Sigmoid colon (tissue), 7 donors: Measurements from ENCODE around the gene MAD1L1. TPM values are rescaled to one million over a fixed set of nuclear protein-coding genes. Genes with fewer than 3 reads are reported as not detected.

Experiments
- DNase-seq: peaks from one replicate; pipeline ENCODE4 v3.0.0-alpha.2; 2019
- H3K27ac ChIP-seq, 4 donors: fragments of 200-600 bp; sonication (generic); one replicate each; pipeline ENCODE4 v1.5.1; 2016 to 2019; ENCODE audit warnings: mild to moderate bottlenecking in 1 of 4
- H3K27me3 ChIP-seq, 3 donors: fragments of 200-600 bp; sonication (generic); one replicate each; pipeline ENCODE4 v1.5.1; 2019; ENCODE audit warnings: mild to moderate bottlenecking in 1 of 3
- H3K36me3 ChIP-seq, 4 donors: fragments of 200-600 bp; sonication (generic); one replicate each; pipeline ENCODE4 v1.5.1; 2016 to 2019
- H3K4me1 ChIP-seq, 4 donors: fragments of 200-600 bp; sonication (generic); one replicate each; pipeline ENCODE4 v1.5.1; 2017 to 2019
- H3K4me3 ChIP-seq, 4 donors: fragments of 200-600 bp; sonication (generic); one replicate each; pipeline ENCODE4 v1.5.1; 2017 to 2019; ENCODE audit warnings: mild to moderate bottlenecking in 2 of 4, moderate library complexity in 1 of 4
- H3K9me3 ChIP-seq, 4 donors: fragments of 200-600 bp in 3 of 4; sonication (generic) in 3 of 4; one replicate each; pipeline versions ENCODE4 v1.5.1 to v1.6.1; 2013 to 2019
- CTCF ChIP-seq, 4 experiments: fragments of 450-650 bp in 3 of 4; fragments of 200-600 bp in 1 of 4; IDR thresholded peaks; one replicate each; pipeline ENCODE4 v1.5.1; 2016 to 2019; ENCODE audit warnings: antibody characterized with exemption in 4 of 4, mild to moderate bottlenecking in 3 of 4, moderate library complexity in 2 of 4
- EP300 ChIP-seq, 4 donors: sonication (generic); formaldehyde crosslinking; IDR thresholded peaks; one replicate each; pipeline ENCODE4 v1.6.1; 2017; ENCODE audit warnings: antibody characterized with exemption in 4 of 4
- POLR2A ChIP-seq, 2 donors: fragments of 450-650 bp; IDR thresholded peaks; one replicate each; pipeline ENCODE4 v1.6.1; 2016; ENCODE audit warnings: antibody characterized with exemption in 2 of 2, mild to moderate bottlenecking in 2 of 2, moderate library complexity in 2 of 2
- POLR2AphosphoS5 ChIP-seq, 4 donors: sonication (generic); formaldehyde crosslinking; IDR thresholded peaks; one replicate each; pipeline ENCODE4 v1.6.1; 2017; ENCODE audit warnings: antibody characterized with exemption in 4 of 4
- whole genome bisulfite sequencing, 2 donors: extraction: QIAGEN DNeasy Blood & Tissue Kit; methylation state at CpG; one replicate each; pipeline ENCODE4 v1.1.7; 2013; 5-methylcytosine and 5-hydroxymethylcytosine counted together
- intact Hi-C: fragments of 100-400 bp; cut with DNase I; formaldehyde crosslinking; loops from one replicate; pipeline ENCODE4 v1.15.1; 2023
- polyA plus RNA-seq, 3 donors: library from polyadenylated mRNA; stranded (reverse); fragments of 200-250 nt; gene quantifications; one replicate each; pipeline ENCODE4 v1.2.3, GENCODE V29; 2013
- total RNA-seq, 4 donors: library from RNA; depleted of rRNA; stranded (reverse); fragments of >200 nt; gene quantifications; one replicate each; pipeline ENCODE4 v1.1.0, GENCODE V29; 2016
- donor health status: healthy with polysubstance abuse.
- donor health status: Bipolar disorder and iron deficiency.
- donor health status: healthy.

Gene MAD1L1
- total and polyA plus RNA-seq, 7 donors, result 10.2 to 38.4 (median 20.6) TPM

- Histone ChIP-seq H3K4me3 (no peak overlapping the region), H3K4me1 (no peaks in the 10 kb centered on the region), H3K27me3 (no peaks in the 10 kb centered on the region), H3K9me3 (no peaks in the 10 kb centered on the region), H3K36me3 (no peaks in the 10 kb centered on the region), H3K27ac (no peak overlapping the region)
- 97% methylated on average over 17 of the region's 17 CpGs for whole genome bisulfite sequencing, 2 donors
- no peak for TF ChIP-seq POLR2A (IDR thresholded peaks at IDR 0.05)
- TF ChIP-seq EP300 (IDR thresholded peaks at IDR 0.05), result no peak
- no peak for TF ChIP-seq CTCF (IDR thresholded peaks at IDR 0.05)
- no peak for TF ChIP-seq POLR2AphosphoS5 (IDR thresholded peaks at IDR 0.05)
- DNase-seq, result no peak
- intact Hi-C loops, result no loop called here
These were observed 244.2 kb downstream of the MAD1L1 start for GRCh38 chr7:1988533-1988930.

GRCh38 chr7:1987591-1988532, 244.9 kb downstream of the MAD1L1 start:
- Histone ChIP-seq H3K9me3 (no peaks in the 10 kb centered on the region), H3K4me1 (no peaks in the 10 kb centered on the region), H3K27ac (no peak overlapping the region), H3K4me3 (no peak overlapping the region), H3K27me3 (no peaks in the 10 kb centered on the region), H3K36me3 (no peaks in the 10 kb centered on the region)
- no peak for DNase-seq
- 93 to 96% methylated on average over 43 of the region's 43 CpGs for WGBS, 2 donors
- no peak for TF ChIP-seq EP300 (IDR thresholded peaks at IDR 0.05)
- no peak for TF ChIP-seq CTCF (IDR thresholded peaks at IDR 0.05)
- TF ChIP-seq POLR2AphosphoS5 (IDR thresholded peaks at IDR 0.05), result no peak
- TF ChIP-seq POLR2A (IDR thresholded peaks at IDR 0.05), result no peak
- intact Hi-C loops, result no loop called here

- H3K4me3 ChIP-seq, result no peak overlapping the region
- WGBS, 2 donors, result 96% methylated on average over 23 of the region's 23 CpGs
- TF ChIP-seq CTCF (IDR thresholded peaks at IDR 0.05) (no peak), POLR2A (IDR thresholded peaks at IDR 0.05) (no peak), EP300 (IDR thresholded peaks at IDR 0.05) (no peak), POLR2AphosphoS5 (IDR thresholded peaks at IDR 0.05) (no peak)
- DNase-seq, result no peak
- no peak overlapping the region for H3K27ac ChIP-seq
- no peaks in the 10 kb centered on the region for H3K4me1 ChIP-seq
- intact Hi-C loops, result no loop called here
- no peaks in the 10 kb centered on the region for H3K9me3 ChIP-seq
- no peaks in the 10 kb centered on the region for H3K36me3 ChIP-seq
- no peaks in the 10 kb centered on the region for H3K27me3 ChIP-seq
These were observed 245.6 kb downstream of the MAD1L1 start for GRCh38 chr7:1987084-1987535.

GRCh38 chr7:1986366-1987083, 246.2 kb downstream of the MAD1L1 start:
- no peaks in the 10 kb centered on the region for H3K36me3 ChIP-seq
- WGBS, 2 donors, result 91 to 97% methylated on average over 31 of the region's 31 CpGs
- intact Hi-C loops, result no loop called here
- DNase-seq, result no peak
- TF ChIP-seq EP300 (IDR thresholded peaks at IDR 0.05) (no peak), CTCF (IDR thresholded peaks at IDR 0.05) (no peak), POLR2AphosphoS5 (IDR thresholded peaks at IDR 0.05) (no peak), POLR2A (IDR thresholded peaks at IDR 0.05) (no peak)
- no peaks in the 10 kb centered on the region for H3K9me3 ChIP-seq
- H3K4me1 ChIP-seq, result no peaks in the 10 kb centered on the region
- H3K27ac ChIP-seq, result no peak overlapping the region
- no peak overlapping the region for H3K4me3 ChIP-seq
- no peaks in the 10 kb centered on the region for H3K27me3 ChIP-seq
